T-helper 17 cell (primary cell): ENCODE data around the gene ADCY5. TPM values are rescaled to one million over a fixed set of nuclear protein-coding genes. Genes with fewer than 3 reads are reported as not detected.

Source experiments
- ATAC-seq: fragments of 150-1000 bp; cut with Tn5 transposase; 2 replicates; pipeline ENCODE4 v1.10.0; 2021; ENCODE audit warnings: mild to moderate bottlenecking, moderate library complexity
- DNase-seq, 3 donors: peaks; one replicate each; pipeline versions ENCODE4 v3.0.0 to v3.0.0-alpha.2; 2020 to 2021
- H3K9me3 ChIP-seq: one replicate; pipeline ENCODE4 v1.7.0; 2013; ENCODE audit warnings: low read length, mild to moderate bottlenecking; ENCODE audit not compliant: control insufficient read depth, poor library complexity, severe bottlenecking
- H3K27ac Mint-ChIP-seq: one replicate; pipeline ENCODE4 v1.8.0; 2022; ENCODE audit warnings: mild to moderate bottlenecking, moderate library complexity, mixed read lengths
- H3K27me3 Mint-ChIP-seq: one replicate; pipeline ENCODE4 v1.8.0; 2022; ENCODE audit warnings: mixed read lengths
- H3K36me3 Mint-ChIP-seq: one replicate; pipeline ENCODE4 v1.8.0; 2022; ENCODE audit warnings: low read depth, mixed read lengths
- H3K4me1 Mint-ChIP-seq: one replicate; pipeline ENCODE4 v1.8.0; 2022; ENCODE audit warnings: mild to moderate bottlenecking, mixed read lengths
- H3K4me3 Mint-ChIP-seq: one replicate; pipeline ENCODE4 v1.8.0; 2022; ENCODE audit warnings: mild to moderate bottlenecking, moderate library complexity, mixed read lengths
- total RNA-seq, 4 donors: library from RNA in 2 of 4; stranded (reverse) in 2 of 4; gene quantifications; one replicate each; pipeline ENCODE4 v1.2.3 and lab custom pipeline; 2022 to 2026

ADCY5 gene
- total RNA-seq, 2 donors from 2014 or later = not detected

DNA sequence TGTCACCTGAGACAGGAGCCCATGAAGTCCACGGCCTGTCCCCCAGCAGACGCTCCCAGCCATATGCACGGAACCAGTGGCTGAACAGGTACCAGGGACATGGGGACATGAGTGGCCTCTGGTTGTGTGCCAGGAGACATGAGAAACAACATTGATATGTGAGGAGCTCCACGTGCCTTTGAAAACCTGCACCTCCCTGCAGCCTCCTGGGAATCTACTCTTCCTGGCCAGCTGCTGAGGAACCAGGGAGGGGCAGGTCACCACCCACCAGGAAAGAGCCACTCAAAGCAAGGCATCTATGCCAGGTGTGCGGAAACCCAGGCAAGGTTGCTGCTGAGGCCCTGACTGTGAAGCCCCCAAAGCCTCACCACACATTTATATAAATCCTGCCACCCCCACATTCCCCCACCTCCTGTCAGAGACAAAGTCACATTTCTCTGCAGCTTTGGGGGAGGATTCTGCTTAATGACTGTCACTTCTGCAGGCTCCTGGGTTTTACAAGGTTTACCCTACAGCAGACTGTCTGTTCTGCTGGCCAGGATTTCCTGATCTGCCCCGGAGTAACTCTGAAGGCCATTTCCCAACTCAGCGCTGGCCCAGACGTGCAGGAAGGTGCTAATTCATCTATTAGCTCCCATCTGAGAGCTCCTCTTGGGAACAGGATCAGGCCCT is 110.8 kb downstream of the ADCY5 start:
- ATAC-seq = no peak
- Mint-ChIP-seq H3K27me3 (peaks cover 5% of the 10 kb centered on the region), H3K4me3 (no peak overlapping the region), H3K27ac (no peak overlapping the region), H3K36me3 (no peaks in the 10 kb centered on the region), H3K4me1 (peaks cover 13% of the 10 kb centered on the region)
- H3K9me3 ChIP-seq = no peaks in the 10 kb centered on the region
- DNase-seq = no peak

- DNase-seq (no peak), ATAC-seq (no peak)
- no peak overlapping the region for H3K4me3 Mint-ChIP-seq
- no peaks in the 10 kb centered on the region for H3K36me3 Mint-ChIP-seq
- H3K27ac Mint-ChIP-seq = peak overlapping the region; percentile 83
- no peaks in the 10 kb centered on the region for H3K9me3 ChIP-seq
- H3K27me3 Mint-ChIP-seq = peaks cover 5% of the 10 kb centered on the region
- H3K4me1 Mint-ChIP-seq = peaks cover 13% of the 10 kb centered on the region
Observed at GRCh38 chr3:123337226-123337625, 111.7 kb downstream of the ADCY5 start.

- H3K9me3 ChIP-seq = no peaks in the 10 kb centered on the region
- H3K4me3 Mint-ChIP-seq = no peak overlapping the region
- H3K27ac Mint-ChIP-seq = peak overlapping the region; percentile 83
- DNase-seq (no peak), ATAC-seq (no peak)
- H3K4me1 Mint-ChIP-seq = peaks cover 13% of the 10 kb centered on the region
- H3K36me3 Mint-ChIP-seq = no peaks in the 10 kb centered on the region
- peaks cover 5% of the 10 kb centered on the region for H3K27me3 Mint-ChIP-seq
Observed at GRCh38 chr3:123336441-123336851, 112.4 kb downstream of the ADCY5 start.

- H3K4me1 Mint-ChIP-seq = peaks cover 13% of the 10 kb centered on the region
- H3K4me3 Mint-ChIP-seq = no peak overlapping the region
- peaks cover 5% of the 10 kb centered on the region for H3K27me3 Mint-ChIP-seq
- no peak overlapping the region for H3K27ac Mint-ChIP-seq
- no peak for ATAC-seq
- no peaks in the 10 kb centered on the region for H3K36me3 Mint-ChIP-seq
- H3K9me3 ChIP-seq = no peaks in the 10 kb centered on the region
- no peak for DNase-seq
Observed at GRCh38 chr3:123336001-123336400, 112.9 kb downstream of the ADCY5 start.

DNA sequence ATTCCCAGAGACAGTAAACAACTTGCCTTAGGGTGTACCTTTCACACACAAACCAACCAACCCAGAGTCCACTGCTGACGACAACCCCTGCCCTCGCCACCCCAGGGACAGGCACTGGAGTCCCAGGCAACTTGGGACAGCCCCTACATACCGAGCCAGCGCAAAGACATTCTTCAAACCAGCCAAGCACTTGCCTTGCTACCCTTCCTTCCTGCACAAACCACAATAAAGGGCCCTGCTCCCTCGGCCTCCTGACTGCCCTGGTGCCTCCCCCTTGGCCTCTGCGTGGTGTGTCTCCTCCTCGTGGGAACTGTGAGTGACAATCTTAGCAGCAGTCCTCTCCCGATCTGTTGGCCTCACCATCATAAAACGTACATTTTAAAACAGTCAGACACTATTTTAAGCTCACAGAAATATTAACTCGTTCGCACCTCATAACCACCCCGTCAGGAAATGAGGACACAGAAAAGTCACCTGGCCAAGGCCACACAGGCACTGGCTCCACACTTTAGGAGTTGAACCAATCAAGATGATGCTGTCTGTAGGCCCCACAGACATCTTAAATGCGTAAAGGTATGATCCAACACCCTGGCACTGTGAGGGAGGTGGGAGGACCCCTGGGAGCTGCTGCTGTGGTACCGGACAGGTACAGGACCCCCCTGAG is 113.8 kb downstream of the ADCY5 start:
- Mint-ChIP-seq H3K36me3 (no peaks in the 10 kb centered on the region), H3K4me3 (no peak overlapping the region), H3K4me1 (peaks cover 13% of the 10 kb centered on the region), H3K27me3 (peaks cover under 1% of the 10 kb centered on the region), H3K27ac (no peak overlapping the region)
- ATAC-seq (peak; percentile 50), DNase-seq (no peak)
- no peaks in the 10 kb centered on the region for H3K9me3 ChIP-seq

DNA sequence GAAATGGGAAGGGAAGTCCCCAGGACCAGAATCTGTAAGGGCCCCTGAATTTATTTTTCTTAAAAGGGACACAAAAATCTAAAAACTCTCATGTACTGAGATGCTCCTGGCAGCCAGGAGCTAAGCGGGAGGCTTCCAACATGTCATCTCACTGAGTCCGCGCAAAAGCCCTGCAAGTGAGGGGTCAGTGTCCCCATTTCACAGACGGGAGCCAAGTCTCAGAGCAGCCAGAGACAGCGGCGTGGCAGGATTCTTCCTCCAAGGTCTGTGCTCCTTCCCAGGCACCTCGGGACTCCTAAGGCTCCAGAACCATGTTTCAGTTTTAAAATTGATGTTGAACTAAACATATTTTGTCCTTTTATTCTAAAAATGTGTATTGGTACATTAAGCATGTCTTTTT is 114.8 kb downstream of the ADCY5 start:
- peaks cover 13% of the 10 kb centered on the region for H3K4me1 Mint-ChIP-seq
- H3K36me3 Mint-ChIP-seq = no peaks in the 10 kb centered on the region
- no peak overlapping the region for H3K27ac Mint-ChIP-seq
- ATAC-seq (no peak), DNase-seq (no peak)
- H3K27me3 Mint-ChIP-seq = peaks cover 2% of the 10 kb centered on the region
- H3K9me3 ChIP-seq = no peaks in the 10 kb centered on the region
- H3K4me3 Mint-ChIP-seq = no peak overlapping the region

DNA sequence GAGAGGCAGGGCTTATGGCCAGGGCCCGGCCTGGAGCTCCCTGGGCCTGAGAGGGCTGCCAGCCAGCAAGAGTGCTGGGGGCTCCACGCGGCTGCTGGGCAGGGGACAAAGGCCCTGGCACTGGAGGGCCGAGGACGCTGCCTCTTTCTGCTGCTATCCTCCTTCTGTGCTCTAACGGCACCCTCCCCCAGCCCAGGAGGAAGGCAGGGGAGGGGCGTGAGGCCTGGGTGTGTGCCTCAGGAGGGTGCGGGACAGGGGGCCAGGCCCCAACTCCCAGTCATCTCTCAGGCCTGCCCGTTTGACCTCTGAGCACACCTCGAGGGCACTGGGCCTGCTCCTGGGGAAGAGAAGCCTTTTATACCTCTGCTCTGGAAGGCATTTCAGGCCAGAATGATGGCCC is 115.5 kb downstream of the ADCY5 start:
- no peak overlapping the region for H3K27ac Mint-ChIP-seq
- DNase-seq = no peak
- H3K27me3 Mint-ChIP-seq = peaks cover 4% of the 10 kb centered on the region
- no peak for ATAC-seq
- no peaks in the 10 kb centered on the region for H3K9me3 ChIP-seq
- no peak overlapping the region for H3K4me3 Mint-ChIP-seq
- H3K4me1 Mint-ChIP-seq = peaks cover 13% of the 10 kb centered on the region
- no peaks in the 10 kb centered on the region for H3K36me3 Mint-ChIP-seq

DNA sequence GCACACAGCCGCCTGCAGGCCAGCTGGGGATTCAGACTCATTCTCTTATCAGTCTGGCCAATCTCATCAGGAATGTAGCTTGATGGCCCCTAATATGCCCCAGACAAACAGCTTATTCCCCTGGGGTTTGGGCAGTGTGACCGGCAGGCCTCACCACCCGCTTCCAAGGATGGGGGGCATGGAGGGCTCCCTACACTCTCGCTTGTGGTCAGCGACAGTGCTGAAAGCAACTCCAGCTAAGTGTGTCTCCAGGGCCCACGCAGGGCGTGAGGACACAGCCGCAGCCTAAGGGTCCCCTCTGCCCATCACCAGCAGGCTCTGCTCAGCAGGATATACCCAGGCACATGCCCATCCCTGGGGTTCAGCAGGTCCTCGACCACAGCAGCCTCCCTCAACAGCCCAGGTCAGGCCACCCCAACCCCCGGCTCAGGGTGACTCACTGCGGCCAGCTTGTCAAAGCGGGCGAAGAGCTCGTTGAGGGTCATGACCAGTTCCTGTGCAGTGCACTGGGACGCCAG is 116.7 kb downstream of the ADCY5 start:
- Mint-ChIP-seq H3K27me3 (peaks cover 4% of the 10 kb centered on the region), H3K36me3 (no peaks in the 10 kb centered on the region), H3K27ac (no peak overlapping the region)

GRCh38 chr3:123331651-123332050 is 117.2 kb downstream of the ADCY5 start:
- Mint-ChIP-seq H3K4me3 (no peak overlapping the region), H3K36me3 (no peaks in the 10 kb centered on the region), H3K27ac (no peak overlapping the region), H3K4me1 (peaks cover 9% of the 10 kb centered on the region), H3K27me3 (peaks cover 4% of the 10 kb centered on the region)
- no peak for ATAC-seq
- no peak for DNase-seq
- no peaks in the 10 kb centered on the region for H3K9me3 ChIP-seq

More for the DNA sequence above, 116.7 kb downstream of the ADCY5 start:
- Mint-ChIP-seq H3K4me1 (peaks cover 13% of the 10 kb centered on the region), H3K4me3 (no peak overlapping the region)
- no peak for DNase-seq
- no peak for ATAC-seq
- no peaks in the 10 kb centered on the region for H3K9me3 ChIP-seq

GRCh38 chr3:123331006-123331405 is 117.9 kb downstream of the ADCY5 start:
- Mint-ChIP-seq H3K27ac (no peak overlapping the region), H3K4me3 (no peak overlapping the region), H3K4me1 (peaks cover 9% of the 10 kb centered on the region), H3K36me3 (no peaks in the 10 kb centered on the region), H3K27me3 (peaks cover 4% of the 10 kb centered on the region)
- ATAC-seq (no peak), DNase-seq (no peak)
- H3K9me3 ChIP-seq = no peaks in the 10 kb centered on the region

GRCh38 chr3:123330441-123330991 is 118.4 kb downstream of the ADCY5 start:
- Mint-ChIP-seq H3K4me3 (no peak overlapping the region), H3K27ac (no peak overlapping the region), H3K36me3 (no peaks in the 10 kb centered on the region), H3K27me3 (peaks cover 4% of the 10 kb centered on the region), H3K4me1 (peaks cover 7% of the 10 kb centered on the region)
- ATAC-seq = no peak
- no peak for DNase-seq
- H3K9me3 ChIP-seq = no peaks in the 10 kb centered on the region

DNA sequence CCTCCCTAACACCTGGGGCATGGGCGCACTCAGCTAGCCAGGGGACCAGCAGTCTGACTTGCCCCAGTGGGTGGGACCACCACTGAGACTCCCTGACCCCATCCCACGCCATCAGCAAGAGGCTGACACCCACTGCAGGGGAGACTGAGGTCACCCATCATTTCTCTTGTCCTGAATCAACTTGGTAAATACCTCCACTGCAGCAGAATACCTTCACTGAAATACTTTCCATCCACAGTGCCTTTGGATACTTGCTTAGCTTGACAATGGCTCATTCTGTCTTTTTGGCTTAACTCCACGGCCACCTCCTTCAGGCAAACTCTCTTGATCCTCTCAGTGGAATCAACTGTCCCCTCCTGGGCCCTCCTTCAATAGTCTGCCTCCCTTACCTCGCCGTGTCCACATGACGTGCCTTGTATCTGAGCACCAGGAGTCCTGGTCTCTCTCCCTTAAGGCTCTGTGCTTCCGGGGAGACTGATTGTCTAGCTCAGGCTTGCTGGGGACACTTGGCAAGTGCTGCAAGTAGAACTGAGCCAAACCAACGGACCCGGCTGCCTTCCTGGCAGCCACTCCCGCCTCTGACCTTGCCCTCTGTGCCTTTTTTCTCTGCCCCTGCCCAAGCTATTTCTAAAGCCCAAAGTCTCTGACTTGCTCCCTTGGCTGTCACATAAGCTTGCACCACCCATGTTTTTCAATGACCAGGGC is 119.1 kb downstream of the ADCY5 start:
- Mint-ChIP-seq H3K27ac (no peak overlapping the region), H3K4me3 (no peak overlapping the region), H3K4me1 (peaks cover under 1% of the 10 kb centered on the region), H3K36me3 (no peaks in the 10 kb centered on the region), H3K27me3 (peaks cover 4% of the 10 kb centered on the region)
- no peak for ATAC-seq
- DNase-seq = no peak
- no peaks in the 10 kb centered on the region for H3K9me3 ChIP-seq
